Activated CD8-positive, alpha-beta T cell treated with anti-CD3 and anti-CD28 coated beads for 36 hours (primary cell): Measurements from ENCODE around the gene ALKBH3. TPM values are rescaled to one million over a fixed set of nuclear protein-coding genes. Genes with fewer than 3 reads are reported as not detected.

Experiments
- ATAC-seq: fragments of 200-7000 bp; cut with Tn5 transposase; one replicate; pipeline ENCODE4 v1.10.0; 2021; ENCODE audit warnings: mild to moderate bottlenecking, moderate library complexity
- CTCF ChIA-PET: fragments of 350-600 bp; sonication (Branson Sonifier 250); formaldehyde crosslinking; loops from one replicate; lab custom pipeline; 2021; ENCODE audit warnings: antibody characterized with exemption; lab: Charles Lee
- POLR2A ChIA-PET: fragments of 350-600 bp; sonication (Branson Sonifier 250); formaldehyde crosslinking; loops from one replicate; lab custom pipeline; 2021; ENCODE audit warnings: antibody characterized with exemption; lab: Charles Lee
- DNase-seq: peaks from one replicate; pipeline ENCODE4 v3.0.0-alpha.2; 2020
- H3K27ac Mint-ChIP-seq: one replicate; pipeline ENCODE4 v1.8.0; 2021; ENCODE audit warnings: mild to moderate bottlenecking, mixed read lengths
- H3K27me3 Mint-ChIP-seq: one replicate; pipeline ENCODE4 v1.8.0; 2021; ENCODE audit warnings: mixed read lengths
- H3K36me3 Mint-ChIP-seq: one replicate; pipeline ENCODE4 v1.8.0; 2021; ENCODE audit warnings: low read depth, mixed read lengths
- H3K4me1 Mint-ChIP-seq: one replicate; pipeline ENCODE4 v1.8.0; 2021; ENCODE audit warnings: low read depth, mixed read lengths
- H3K4me3 Mint-ChIP-seq: one replicate; pipeline ENCODE4 v1.8.0; 2021; ENCODE audit warnings: mild to moderate bottlenecking, moderate library complexity, mixed read lengths
- H3K9me3 Mint-ChIP-seq: one replicate; pipeline ENCODE4 v1.8.0; 2021; ENCODE audit warnings: mixed read lengths
- intact Hi-C: fragments of 100-400 bp; cut with micrococcal nuclease; formaldehyde crosslinking; loops from one replicate; pipeline ENCODE4 v1.10.0; 2022
- total RNA-seq, 2 experiments: library from RNA; stranded (reverse); gene quantifications; one replicate each; pipeline ENCODE4 v1.2.3, GENCODE V29; 2021
- TF ChIP-seq, protein P1 (sequence below): fragments of 200-600 bp; IDR thresholded peaks from one replicate; pipeline ENCODE4 v1.8.0; 2022; ENCODE audit warnings: antibody characterized with exemption, mild to moderate bottlenecking

ALKBH3 gene
- total RNA-seq, 2 experiments from 2014 or later = 40.1 to 48.4 TPM

DNA sequence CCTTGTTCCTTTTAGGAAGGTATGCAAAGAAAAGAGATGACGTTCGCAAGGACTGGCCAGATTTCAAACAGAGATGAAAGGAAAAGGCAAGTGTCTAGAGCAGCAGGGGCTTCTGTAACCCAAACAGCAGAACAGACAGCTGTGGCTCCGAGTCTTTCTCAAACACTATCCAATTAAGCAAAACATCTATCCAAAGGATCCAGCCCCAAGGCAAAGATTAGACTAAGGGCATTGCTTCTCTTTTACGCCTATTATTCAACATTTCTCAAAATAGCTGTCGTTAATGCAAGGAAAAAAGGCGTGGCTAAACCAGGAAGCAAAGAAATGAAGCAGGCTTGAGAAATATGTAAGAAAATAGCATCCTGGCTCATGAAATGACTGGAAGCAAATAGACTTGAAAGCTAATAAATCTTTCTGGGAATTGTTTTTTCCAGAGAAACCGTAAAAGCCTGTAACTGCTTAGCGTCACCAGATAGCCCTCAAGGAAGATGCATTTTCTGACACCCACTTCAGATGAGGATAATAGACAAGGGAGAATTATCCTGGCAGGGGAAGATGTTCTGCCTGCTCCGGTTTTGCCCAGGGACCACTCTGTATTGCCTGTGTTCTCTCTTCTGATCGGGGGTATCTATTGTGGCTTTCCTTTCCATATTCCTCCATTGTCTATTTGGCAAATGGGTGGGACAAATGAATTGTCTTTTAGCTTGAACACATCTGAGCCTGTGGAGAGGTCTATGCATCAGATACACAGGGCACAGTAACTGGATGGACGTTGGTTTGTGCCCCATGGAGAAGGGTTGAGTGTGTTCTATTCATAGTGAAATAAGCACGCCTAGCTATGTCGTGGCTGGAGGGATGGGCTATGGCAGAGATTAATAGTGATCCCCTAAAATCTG lies 82.0 kb downstream of the ALKBH3 start:
- H3K27ac Mint-ChIP-seq = no peak overlapping the region
- CTCF ChIA-PET = interaction anchor here (1.3 to 2.0 kb wide), 2 partner anchors 48 to 73 kb away, joined by 6 read pairs; no protein-coding TSS in a partner anchor
- no peak overlapping the region for H3K4me3 Mint-ChIP-seq
- intact Hi-C loops = no loop called here
- ATAC-seq (no peak), DNase-seq (no peak)
- no peaks in the 10 kb centered on the region for H3K9me3 Mint-ChIP-seq
- peaks cover 23% of the 10 kb centered on the region for H3K27me3 Mint-ChIP-seq
- TF ChIP-seq, protein P1, sequence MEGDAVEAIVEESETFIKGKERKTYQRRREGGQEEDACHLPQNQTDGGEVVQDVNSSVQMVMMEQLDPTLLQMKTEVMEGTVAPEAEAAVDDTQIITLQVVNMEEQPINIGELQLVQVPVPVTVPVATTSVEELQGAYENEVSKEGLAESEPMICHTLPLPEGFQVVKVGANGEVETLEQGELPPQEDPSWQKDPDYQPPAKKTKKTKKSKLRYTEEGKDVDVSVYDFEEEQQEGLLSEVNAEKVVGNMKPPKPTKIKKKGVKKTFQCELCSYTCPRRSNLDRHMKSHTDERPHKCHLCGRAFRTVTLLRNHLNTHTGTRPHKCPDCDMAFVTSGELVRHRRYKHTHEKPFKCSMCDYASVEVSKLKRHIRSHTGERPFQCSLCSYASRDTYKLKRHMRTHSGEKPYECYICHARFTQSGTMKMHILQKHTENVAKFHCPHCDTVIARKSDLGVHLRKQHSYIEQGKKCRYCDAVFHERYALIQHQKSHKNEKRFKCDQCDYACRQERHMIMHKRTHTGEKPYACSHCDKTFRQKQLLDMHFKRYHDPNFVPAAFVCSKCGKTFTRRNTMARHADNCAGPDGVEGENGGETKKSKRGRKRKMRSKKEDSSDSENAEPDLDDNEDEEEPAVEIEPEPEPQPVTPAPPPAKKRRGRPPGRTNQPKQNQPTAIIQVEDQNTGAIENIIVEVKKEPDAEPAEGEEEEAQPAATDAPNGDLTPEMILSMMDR = no peak
- H3K36me3 Mint-ChIP-seq = no peaks in the 10 kb centered on the region
- POLR2A ChIA-PET = no interaction called here
- H3K4me1 Mint-ChIP-seq = no peaks in the 10 kb centered on the region

DNA sequence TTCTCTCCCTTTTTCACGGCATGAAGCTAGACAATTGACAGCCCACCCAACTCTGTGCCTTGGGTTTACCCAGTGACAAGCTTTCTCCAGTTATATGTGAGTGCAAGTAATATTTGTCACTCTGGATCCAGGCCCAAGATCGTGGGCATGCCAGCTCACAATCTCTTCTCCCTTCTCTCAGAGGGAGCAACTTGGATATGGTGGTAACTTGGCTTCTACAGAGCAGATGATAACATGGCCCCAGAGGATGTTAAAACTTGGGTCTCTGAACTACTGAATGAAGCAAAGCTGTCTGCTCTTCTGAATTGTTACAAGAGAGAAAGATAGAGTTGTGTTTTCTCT lies 82.6 kb downstream of the ALKBH3 start:
- no peak overlapping the region for H3K27ac Mint-ChIP-seq
- ATAC-seq (no peak), DNase-seq (no peak)
- POLR2A ChIA-PET = no interaction called here
- H3K4me1 Mint-ChIP-seq = no peaks in the 10 kb centered on the region
- H3K27me3 Mint-ChIP-seq = peaks cover 28% of the 10 kb centered on the region
- TF ChIP-seq, protein P1 = no peak
- no peak overlapping the region for H3K4me3 Mint-ChIP-seq
- intact Hi-C loops = no loop called here
- CTCF ChIA-PET = interaction anchor here (1.3 to 2.0 kb wide), 2 partner anchors 47 to 73 kb away, joined by 6 read pairs; no protein-coding TSS in a partner anchor
- H3K9me3 Mint-ChIP-seq = no peaks in the 10 kb centered on the region
- no peaks in the 10 kb centered on the region for H3K36me3 Mint-ChIP-seq

DNA sequence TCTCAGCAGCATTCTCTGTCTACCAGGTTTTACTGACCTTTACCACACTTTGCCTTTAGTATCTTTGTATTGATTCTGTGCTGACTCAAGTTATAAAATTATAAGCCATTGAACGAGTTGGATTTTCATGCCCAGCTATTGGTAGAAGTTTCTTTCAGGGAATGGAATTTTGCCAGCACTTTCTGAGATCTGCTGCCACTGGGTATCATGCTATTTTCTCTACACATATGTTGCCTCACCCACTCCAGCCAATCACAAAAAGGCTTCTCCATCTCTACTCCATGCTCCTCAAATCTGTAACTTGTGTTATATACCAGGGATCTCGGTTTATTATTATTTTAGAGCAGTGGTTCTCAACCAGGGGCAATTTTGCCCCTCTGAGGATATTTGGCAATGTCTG lies 87.0 kb downstream of the ALKBH3 start:
- Mint-ChIP-seq H3K27ac (no peak overlapping the region), H3K4me3 (no peak overlapping the region), H3K9me3 (no peaks in the 10 kb centered on the region), H3K4me1 (no peaks in the 10 kb centered on the region), H3K27me3 (peaks cover 29% of the 10 kb centered on the region), H3K36me3 (no peaks in the 10 kb centered on the region)
- TF ChIP-seq, protein P1 = no peak
- intact Hi-C loops = no loop called here
- ChIA-PET POLR2A (no interaction called here), CTCF (no interaction called here)
- DNase-seq (no peak), ATAC-seq (no peak)

DNA sequence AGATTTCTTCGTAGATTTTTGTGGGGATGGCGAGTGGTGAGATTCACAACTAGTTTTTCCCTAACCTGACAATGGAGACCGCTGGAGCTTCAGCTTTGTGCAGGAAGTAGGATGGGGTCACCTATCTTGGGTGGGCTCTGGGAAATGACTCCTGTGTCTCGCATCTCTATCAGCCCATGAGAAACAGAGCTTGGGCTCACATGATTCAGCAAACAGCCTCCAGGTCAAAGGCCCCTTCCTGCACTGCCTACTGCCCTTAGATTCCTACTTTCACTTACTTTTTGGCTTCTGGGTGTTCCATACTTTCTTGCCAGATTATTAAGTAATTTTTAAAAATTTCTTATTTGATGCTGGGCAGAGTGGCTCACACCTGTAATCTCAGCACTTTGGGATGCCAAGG lies 88.1 kb downstream of the ALKBH3 start:
- no peaks in the 10 kb centered on the region for H3K36me3 Mint-ChIP-seq
- H3K27me3 Mint-ChIP-seq = peaks cover 27% of the 10 kb centered on the region
- no peak overlapping the region for H3K27ac Mint-ChIP-seq
- H3K9me3 Mint-ChIP-seq = no peaks in the 10 kb centered on the region
- POLR2A ChIA-PET = no interaction called here
- DNase-seq = no peak
- CTCF ChIA-PET = no interaction called here
- TF ChIP-seq, protein P1 = no peak
- H3K4me3 Mint-ChIP-seq = no peak overlapping the region
- intact Hi-C loops = no loop called here
- no peak for ATAC-seq
- H3K4me1 Mint-ChIP-seq = no peaks in the 10 kb centered on the region

DNA sequence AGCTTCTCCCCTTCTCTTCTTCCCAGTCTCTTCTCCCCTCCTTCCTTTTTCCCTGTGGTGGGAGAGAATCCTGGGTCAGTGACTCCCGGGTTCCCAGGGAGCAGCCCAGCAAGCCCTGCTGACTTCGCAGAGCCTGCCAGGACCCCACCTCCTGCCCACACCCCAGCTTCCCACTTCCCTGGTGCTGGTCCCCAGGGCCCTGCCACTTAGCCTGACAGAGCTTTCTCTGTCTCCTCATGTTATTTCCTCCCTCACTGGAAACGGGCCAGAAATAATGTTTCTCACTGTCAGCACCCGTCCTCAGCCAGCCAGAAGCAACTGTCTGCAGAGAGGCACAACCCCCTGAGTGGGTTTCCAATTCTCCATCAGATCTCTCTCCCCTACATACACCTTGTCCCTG lies 88.9 kb downstream of the ALKBH3 start:
- TF ChIP-seq, protein P1 = no peak
- Mint-ChIP-seq H3K9me3 (peaks cover 3% of the 10 kb centered on the region), H3K36me3 (no peaks in the 10 kb centered on the region), H3K27me3 (peaks cover 24% of the 10 kb centered on the region), H3K4me1 (no peaks in the 10 kb centered on the region), H3K27ac (no peak overlapping the region), H3K4me3 (no peak overlapping the region)
- no peak for ATAC-seq
- intact Hi-C loops = no loop called here
- CTCF ChIA-PET = no interaction called here
- POLR2A ChIA-PET = no interaction called here
- DNase-seq = no peak
